HT1080 (cell line): ENCODE measurements around the gene FOS. TPM values are rescaled to one million over a fixed set of nuclear protein-coding genes. Genes with fewer than 3 reads are reported as not detected.

Source experiments
- DNase-seq: peaks from one replicate; pipeline ENCODE4 v3.0.0-alpha.2; 2015; ENCODE audit warnings: low read depth
- small RNA-seq: library from RNA; depleted of rRNA; stranded (forward); fragments of <200 nt; gene quantifications from one replicate; pipeline ENCODE3, GENCODE V24; 2014
- total RNA-seq: library from RNA; depleted of rRNA; stranded (reverse); fragments of >200 nt; shearing (Covaris generic); gene quantifications from 2 replicates; pipeline ENCODE4 v1.2.3, GENCODE V29; 2014; rRNA removed

The FOS gene
- total RNA-seq, 1 experiment from 2014 or later, result 3.2 TPM

GRCh38 chr14:75315144-75315543, 36.5 kb downstream of the FOS start:
- peak; percentile 28 for DNase-seq

GRCh38 chr14:75317148-75317547, 38.5 kb downstream of the FOS start:
- no peak for DNase-seq

- DNase-seq, result no peak
Observed at GRCh38 chr14:75318353-75318752, 39.7 kb downstream of the FOS start.

GRCh38 chr14:75319021-75319420, 40.4 kb downstream of the FOS start:
- DNase-seq, result no peak

GRCh38 chr14:75320196-75320595, 41.6 kb downstream of the FOS start:
- DNase-seq, result no peak

GRCh38 chr14:75322746-75323145, 44.1 kb downstream of the FOS start:
- DNase-seq, result no peak

- DNase-seq, result peak; percentile 44
Observed at GRCh38 chr14:75323571-75323970, 44.9 kb downstream of the FOS start.

- no peak for DNase-seq
Observed at GRCh38 chr14:75328558-75329155, 50.0 kb downstream of the FOS start.

GRCh38 chr14:75329369-75329768, 50.7 kb downstream of the FOS start:
- DNase-seq, result no peak

GRCh38 chr14:75331471-75331870, 52.8 kb downstream of the FOS start:
- DNase-seq, result no peak

Small RNA genes within 50 kb of the gene (small RNA-seq; reads per million reads assigned to genes)
- gene RF00004, result not detected

Other genes with a start within 250 kb of the FOS start
- 4.7 and 4.9 TPM in 2 replicates for gene MLH3, start 227.4 kb upstream of the FOS start, total RNA-seq
- gene ACYP1, start 214.8 kb upstream of the FOS start, total RNA-seq, result 25.9 and 26.4 TPM in 2 replicates
- 1.4 TPM in 1 of 2 replicates, not detected in the other for gene ZC2HC1C, start 209.2 kb upstream of the FOS start, total RNA-seq
- gene NEK9, start 151.8 kb upstream of the FOS start, total RNA-seq, result 19.5 and 22.0 TPM in 2 replicates
- 180 and 239 TPM in 2 replicates for gene TMED10, start 102.2 kb upstream of the FOS start, total RNA-seq
- 26.9 and 29.3 TPM in 2 replicates for gene JDP2, start 149.2 kb downstream of the FOS start, total RNA-seq
- not detected in 2 replicates for gene BATF, start 243.6 kb downstream of the FOS start, total RNA-seq